Activated CD8-positive, alpha-beta memory T cell treated with anti-CD3 and anti-CD28 coated beads, Interleukin-2, amount 10 ng/mL, durations not matched to agents 7 days and 5 days (primary cell): ENCODE results near the gene OR56A1. TPM values are rescaled to one million over a fixed set of nuclear protein-coding genes. Genes with fewer than 3 reads are reported as not detected.
"Not testable (repeated sequence)": the region's sequence is repeated elsewhere in the genome, so short reads cannot be mapped to it uniquely, and the experiment has no call there.

Experiments used
- ATAC-seq: fragments of 150-1000 bp; cut with Tn5 transposase; one replicate; pipeline ENCODE4 v1.10.0; 2021; ENCODE audit warnings: moderate library complexity
- CTCF ChIA-PET: fragments of 350-600 bp; sonication (Branson Sonifier 250); formaldehyde crosslinking; loops from one replicate; lab custom pipeline; 2021; ENCODE audit warnings: antibody characterized with exemption; lab: Charles Lee
- DNase-seq: peaks from one replicate; pipeline ENCODE4 v3.0.0-alpha.2; 2020
- H3K27ac Mint-ChIP-seq: one replicate; pipeline ENCODE4 v1.8.0; 2021; ENCODE audit warnings: mild to moderate bottlenecking, mixed read lengths
- H3K27me3 Mint-ChIP-seq: one replicate; pipeline ENCODE4 v1.8.0; 2021; ENCODE audit warnings: mixed read lengths
- H3K36me3 Mint-ChIP-seq: one replicate; pipeline ENCODE4 v1.8.0; 2021; ENCODE audit warnings: mild to moderate bottlenecking, mixed read lengths
- H3K4me1 Mint-ChIP-seq: one replicate; pipeline ENCODE4 v1.8.0; 2021; ENCODE audit warnings: mixed read lengths
- H3K4me3 Mint-ChIP-seq: one replicate; pipeline ENCODE4 v1.8.0; 2021; ENCODE audit warnings: mild to moderate bottlenecking, moderate library complexity, mixed read lengths
- H3K9me3 Mint-ChIP-seq: one replicate; pipeline ENCODE4 v1.8.0; 2022; ENCODE audit warnings: low read depth, mixed read lengths
- total RNA-seq, 2 experiments: library from RNA; stranded (reverse); gene quantifications; one replicate each; pipeline ENCODE4 v1.2.3, GENCODE V29; 2021

The OR56A1 gene
- total RNA-seq: not detected

DNA sequence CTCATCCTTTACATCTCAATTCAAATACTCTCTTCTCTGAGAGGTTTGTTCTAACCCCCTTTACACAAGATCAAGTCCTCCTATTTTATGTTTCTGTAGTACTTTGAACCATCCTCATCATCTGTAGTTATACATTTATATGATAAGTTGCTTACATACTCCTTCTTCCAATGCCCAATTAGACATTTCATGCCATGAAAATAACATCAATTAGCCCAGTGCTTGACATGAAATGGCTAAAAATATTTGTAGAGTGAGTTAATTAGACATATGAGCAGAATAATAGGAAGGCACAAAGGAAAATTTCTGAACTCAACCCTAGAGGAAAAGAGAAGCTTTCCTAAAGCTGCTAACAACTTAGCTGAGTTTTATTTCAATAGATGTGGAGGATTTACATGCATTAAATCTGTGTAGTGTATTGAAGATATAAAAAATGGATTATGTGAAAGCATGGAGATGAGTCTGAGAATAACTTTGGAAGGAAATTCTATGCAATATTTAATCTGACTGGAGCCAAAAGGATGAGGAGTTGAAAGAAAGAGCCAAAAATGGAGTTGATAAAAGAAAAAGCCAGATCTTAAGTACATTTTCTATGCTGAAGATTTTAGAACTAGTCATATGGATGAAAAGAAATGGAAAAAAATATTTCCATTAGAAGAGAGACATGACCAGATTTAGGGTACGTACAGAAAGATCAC lies at the start of gene OR56A1:
Gene OR56A1 (minus strand): TSS at position 51 of the 698 bp plus-strand sequence. CDS start 3,066 bp downstream, outside the sequence.
- DNase-seq: no peak
- ATAC-seq: no peak
- CTCF ChIA-PET: no interaction called here
- no peaks in the 10 kb centered on the region for H3K36me3 Mint-ChIP-seq
- no peaks in the 10 kb centered on the region for H3K9me3 Mint-ChIP-seq
- peaks cover 15% of the 10 kb centered on the region for H3K27me3 Mint-ChIP-seq
- H3K27ac Mint-ChIP-seq: no peak within 1 kb of the TSS
- H3K4me3 Mint-ChIP-seq: no peak within 1 kb of the TSS
- no peaks in the 10 kb centered on the region for H3K4me1 Mint-ChIP-seq

DNA sequence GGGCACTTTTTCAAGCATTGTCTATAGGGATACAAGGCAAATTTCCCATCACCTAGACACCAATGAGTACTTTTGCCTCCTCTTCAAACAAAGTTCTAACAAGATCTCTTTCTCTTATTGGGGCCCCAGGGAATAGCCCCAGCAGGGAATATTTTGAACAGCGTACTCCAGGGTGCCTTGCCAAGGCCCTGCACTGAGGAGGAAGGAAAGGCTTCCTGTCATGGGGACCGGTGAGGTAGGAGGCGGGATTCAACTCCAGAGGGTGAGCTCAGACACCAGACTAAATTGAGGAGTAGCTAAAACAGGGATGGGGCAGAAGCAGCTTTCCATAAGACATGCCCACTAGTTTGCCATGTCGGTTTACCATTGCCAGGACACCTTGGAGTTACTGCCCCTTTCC lies 48.9 kb upstream of the OR56A1 start:
- ATAC-seq: no peak
- peaks cover 2% of the 10 kb centered on the region for H3K9me3 Mint-ChIP-seq
- H3K4me1 Mint-ChIP-seq: no peaks in the 10 kb centered on the region

GRCh38 chr11:6077723-6078122 lies 47.2 kb upstream of the OR56A1 start:
- Mint-ChIP-seq H3K4me1 (no peaks in the 10 kb centered on the region), H3K27ac (no peak overlapping the region), H3K27me3 (no peaks in the 10 kb centered on the region), H3K36me3 (no peaks in the 10 kb centered on the region), H3K9me3 (peaks cover 2% of the 10 kb centered on the region), H3K4me3 (no peak overlapping the region)
- ATAC-seq (no peak), DNase-seq (no peak)
- CTCF ChIA-PET: no interaction called here

More for the DNA sequence above, 48.9 kb upstream of the OR56A1 start:
- no peaks in the 10 kb centered on the region for H3K27me3 Mint-ChIP-seq
- no peak overlapping the region for H3K27ac Mint-ChIP-seq
- no peak for DNase-seq
- H3K4me3 Mint-ChIP-seq: no peak overlapping the region
- CTCF ChIA-PET: interaction anchor here (1.1 kb wide), 1 partner anchor 44 kb away, joined by 3 read pairs; no protein-coding TSS in a partner anchor
- H3K36me3 Mint-ChIP-seq: no peaks in the 10 kb centered on the region

- ATAC-seq, H3K36me3 Mint-ChIP-seq, H3K27me3 Mint-ChIP-seq, H3K4me1 Mint-ChIP-seq, H3K27ac Mint-ChIP-seq, CTCF ChIA-PET, H3K9me3 Mint-ChIP-seq, DNase-seq, H3K4me3 Mint-ChIP-seq: not testable (repeated sequence)
These were observed 45.9 kb upstream of the OR56A1 start for GRCh38 chr11:6076443-6076842.

DNA sequence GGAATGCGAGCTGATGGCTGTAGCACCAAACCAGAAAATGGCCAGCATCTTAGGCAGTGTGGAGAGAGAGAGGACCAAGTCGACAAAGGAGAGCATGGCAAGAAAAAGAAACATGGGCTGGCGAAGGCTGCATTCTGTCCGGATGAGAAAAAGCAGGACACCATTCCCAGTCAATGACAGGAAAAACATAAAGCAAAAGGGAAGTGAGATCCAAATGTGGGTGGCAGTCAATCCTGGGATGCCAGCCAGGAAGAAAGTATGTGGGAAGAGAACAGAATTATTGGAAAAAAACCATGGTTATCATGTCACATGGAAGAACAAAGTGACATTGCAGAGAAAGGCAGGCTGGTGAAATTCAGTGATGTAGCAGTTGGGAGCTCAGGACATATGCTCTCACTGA lies 36.9 kb upstream of the OR56A1 start:
- no peaks in the 10 kb centered on the region for H3K9me3 Mint-ChIP-seq
- H3K27me3 Mint-ChIP-seq: peaks cover 7% of the 10 kb centered on the region
- ATAC-seq (no peak), DNase-seq (no peak)
- CTCF ChIA-PET: no interaction called here
- no peak overlapping the region for H3K27ac Mint-ChIP-seq
- no peak overlapping the region for H3K4me3 Mint-ChIP-seq
- no peaks in the 10 kb centered on the region for H3K36me3 Mint-ChIP-seq
- no peaks in the 10 kb centered on the region for H3K4me1 Mint-ChIP-seq

- no peak overlapping the region for H3K4me3 Mint-ChIP-seq
- H3K27ac Mint-ChIP-seq: no peak overlapping the region
- CTCF ChIA-PET: no interaction called here
- no peak for DNase-seq
- H3K9me3 Mint-ChIP-seq: no peaks in the 10 kb centered on the region
- no peaks in the 10 kb centered on the region for H3K4me1 Mint-ChIP-seq
- no peak for ATAC-seq
- H3K36me3 Mint-ChIP-seq: no peaks in the 10 kb centered on the region
- H3K27me3 Mint-ChIP-seq: peaks cover 18% of the 10 kb centered on the region
These were observed 32.3 kb upstream of the OR56A1 start for GRCh38 chr11:6062691-6063358.

DNA sequence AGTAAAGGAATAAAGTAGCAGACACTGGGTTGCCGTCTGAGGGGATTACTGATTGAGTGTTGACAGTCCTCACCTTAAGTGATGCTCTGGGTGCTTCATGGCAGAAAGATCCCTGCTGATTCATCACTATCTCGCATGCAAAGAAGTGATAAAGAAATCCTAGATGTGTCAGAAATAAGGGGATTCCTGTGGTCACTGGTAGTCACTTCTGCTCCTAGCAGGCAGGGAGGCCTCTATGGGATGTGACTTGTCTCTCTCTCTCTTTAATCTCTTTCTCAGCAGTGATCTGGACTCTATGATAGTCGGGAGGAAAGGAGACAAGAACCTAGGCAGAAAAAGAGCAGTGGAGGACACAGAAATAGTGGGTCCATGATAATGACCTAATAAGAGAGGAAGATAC lies 30.9 kb upstream of the OR56A1 start:
- Mint-ChIP-seq H3K4me1 (no peaks in the 10 kb centered on the region), H3K27ac (no peak overlapping the region), H3K4me3 (no peak overlapping the region), H3K36me3 (no peaks in the 10 kb centered on the region), H3K9me3 (no peaks in the 10 kb centered on the region), H3K27me3 (peaks cover 15% of the 10 kb centered on the region)
- DNase-seq: no peak
- ATAC-seq: no peak
- CTCF ChIA-PET: no interaction called here

- H3K27ac Mint-ChIP-seq: no peak overlapping the region
- H3K27me3 Mint-ChIP-seq: peaks cover 26% of the 10 kb centered on the region
- CTCF ChIA-PET: no interaction called here
- no peak for ATAC-seq
- no peaks in the 10 kb centered on the region for H3K36me3 Mint-ChIP-seq
- no peak for DNase-seq
- H3K9me3 Mint-ChIP-seq: no peaks in the 10 kb centered on the region
- no peaks in the 10 kb centered on the region for H3K4me1 Mint-ChIP-seq
- H3K4me3 Mint-ChIP-seq: no peak overlapping the region
These were observed 26.9 kb upstream of the OR56A1 start for GRCh38 chr11:6057452-6057851.

GRCh38 chr11:6055569-6055968 lies 25.0 kb upstream of the OR56A1 start:
- no peak for DNase-seq
- Mint-ChIP-seq H3K9me3 (no peaks in the 10 kb centered on the region), H3K4me1 (no peaks in the 10 kb centered on the region), H3K27ac (no peak overlapping the region), H3K27me3 (peaks cover 25% of the 10 kb centered on the region), H3K36me3 (no peaks in the 10 kb centered on the region), H3K4me3 (no peak overlapping the region)
- ATAC-seq: no peak
- CTCF ChIA-PET: no interaction called here

GRCh38 chr11:6052374-6052773 lies 21.8 kb upstream of the OR56A1 start:
- Mint-ChIP-seq H3K27me3 (peaks cover 30% of the 10 kb centered on the region), H3K27ac (no peak overlapping the region), H3K9me3 (no peaks in the 10 kb centered on the region), H3K4me3 (no peak overlapping the region), H3K36me3 (no peaks in the 10 kb centered on the region), H3K4me1 (no peaks in the 10 kb centered on the region)
- CTCF ChIA-PET: no interaction called here
- ATAC-seq (no peak), DNase-seq (no peak)

DNA sequence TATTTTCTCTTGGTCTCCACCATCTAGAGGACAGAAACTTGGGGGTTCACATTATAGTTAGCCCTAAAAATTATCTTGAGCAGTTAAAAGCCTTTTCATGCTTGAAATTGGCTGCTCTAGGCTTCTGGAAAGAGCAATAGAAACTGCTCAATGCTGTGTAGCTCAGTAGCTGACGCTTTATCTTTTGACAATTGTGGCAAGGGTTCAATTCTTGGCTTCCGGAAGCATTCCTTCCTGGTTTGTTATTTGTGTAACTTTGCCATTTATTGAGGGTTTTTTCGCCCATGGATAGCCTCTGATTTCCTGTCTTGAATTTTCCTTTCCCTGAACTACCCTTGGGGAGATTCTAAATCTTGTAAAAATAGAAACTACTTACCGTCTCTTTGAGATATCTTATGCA lies 10.3 kb upstream of the OR56A1 start:
- H3K4me3 Mint-ChIP-seq: no peak overlapping the region
- H3K27me3 Mint-ChIP-seq: peaks cover 29% of the 10 kb centered on the region
- H3K36me3 Mint-ChIP-seq: no peaks in the 10 kb centered on the region
- no peak for DNase-seq
- ATAC-seq: no peak
- H3K4me1 Mint-ChIP-seq: no peaks in the 10 kb centered on the region
- no peak overlapping the region for H3K27ac Mint-ChIP-seq
- CTCF ChIA-PET: no interaction called here
- no peaks in the 10 kb centered on the region for H3K9me3 Mint-ChIP-seq

DNA sequence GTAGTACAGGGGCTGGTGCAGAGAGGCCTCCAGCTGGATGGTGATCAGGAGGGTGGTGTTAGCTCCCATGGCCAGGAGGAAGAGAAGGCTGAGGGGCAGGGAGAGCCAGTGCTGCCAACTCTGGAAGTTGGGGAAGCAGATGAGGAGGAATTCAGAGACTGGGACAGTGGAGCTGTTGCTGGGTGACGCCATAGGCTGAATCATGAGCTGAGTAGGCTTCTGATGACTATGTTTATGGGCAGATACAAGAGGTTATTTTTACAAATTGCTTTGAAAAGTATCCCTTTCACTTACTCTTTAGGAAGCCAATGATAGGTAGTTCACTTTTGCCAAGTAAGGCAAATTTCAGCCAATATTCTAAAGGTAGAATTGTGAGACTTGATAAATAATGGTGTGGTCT lies 3.1 kb downstream of the OR56A1 start:
- no peaks in the 10 kb centered on the region for H3K9me3 Mint-ChIP-seq
- H3K4me3 Mint-ChIP-seq: no peak overlapping the region
- DNase-seq: no peak
- no peaks in the 10 kb centered on the region for H3K4me1 Mint-ChIP-seq
- H3K36me3 Mint-ChIP-seq: no peaks in the 10 kb centered on the region
- no peak overlapping the region for H3K27ac Mint-ChIP-seq
- CTCF ChIA-PET: no interaction called here
- H3K27me3 Mint-ChIP-seq: peaks cover 25% of the 10 kb centered on the region
- no peak for ATAC-seq

- Mint-ChIP-seq H3K4me3 (no peak overlapping the region), H3K4me1 (no peaks in the 10 kb centered on the region), H3K9me3 (no peaks in the 10 kb centered on the region), H3K27ac (no peak overlapping the region), H3K27me3 (peaks cover 44% of the 10 kb centered on the region), H3K36me3 (no peaks in the 10 kb centered on the region)
- DNase-seq (no peak), ATAC-seq (no peak)
- CTCF ChIA-PET: interaction anchor here (1.6 kb wide), 1 partner anchor 274 kb away, joined by 3 read pairs; no protein-coding TSS in a partner anchor
These were observed 5.5 kb downstream of the OR56A1 start for GRCh38 chr11:6025056-6025455.

GRCh38 chr11:6022956-6023355 lies 7.6 kb downstream of the OR56A1 start:
- peak; percentile 42 for ATAC-seq
- Mint-ChIP-seq H3K36me3 (no peaks in the 10 kb centered on the region), H3K9me3 (no peaks in the 10 kb centered on the region)

More at GRCh38 chr11:6022956-6023355, 7.6 kb downstream of the OR56A1 start:
- H3K27ac Mint-ChIP-seq: no peak overlapping the region
- H3K4me3 Mint-ChIP-seq: no peak overlapping the region
- no peak for DNase-seq
- CTCF ChIA-PET: interaction anchor here (1.2 to 1.7 kb wide), 5 partner anchors 11 to 340 kb away, joined by 3 to 8 read pairs (median 5); no protein-coding TSS in a partner anchor
- no peaks in the 10 kb centered on the region for H3K4me1 Mint-ChIP-seq
- H3K27me3 Mint-ChIP-seq: peaks cover 57% of the 10 kb centered on the region
